Measurements from ENCODE around the gene UBL4A. TPM values are rescaled to one million over a fixed set of nuclear protein-coding genes. Genes with fewer than 3 reads are reported as not detected.

UBL4A gene
- polyA plus RNA-seq, 1 donor (not counting 4 experiments of a cell fraction or from before 2014, with no cell fraction given) = 15.2 TPM

DNA sequence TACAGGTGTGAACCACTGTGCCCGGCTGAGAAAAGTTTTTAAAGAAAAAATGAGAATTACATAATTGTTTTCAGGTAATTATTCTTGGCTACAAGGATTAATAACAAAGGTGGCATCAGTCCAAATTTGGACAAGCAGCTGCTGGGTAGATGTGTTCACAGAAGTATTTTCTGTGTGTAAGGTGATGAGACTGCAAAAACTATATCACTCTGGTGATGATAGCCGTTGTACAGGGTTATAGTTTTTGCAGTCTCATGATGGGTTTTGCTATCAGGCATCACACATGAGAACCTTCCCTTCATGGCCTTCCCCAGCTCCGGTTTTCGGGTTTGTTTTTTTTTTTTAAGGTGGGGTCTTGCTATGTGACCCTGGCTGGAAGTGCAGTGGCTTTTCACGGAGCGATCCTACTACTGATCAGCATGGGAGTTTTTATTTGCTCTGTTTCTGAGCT lies 9.1 kb upstream of the UBL4A start:
- Histone ChIP-seq H3K36me3 (ENCODE audit: control insufficient read depth in 2 of 2, extremely low read depth in 1 of 2, insufficient read depth in 2 of 2, low read length in 2 of 2) (no peaks in the 10 kb centered on the region), H3K4me1 (ENCODE audit: control insufficient read depth, extremely low read depth, insufficient read depth, low read length) (peaks cover 2% of the 10 kb centered on the region), H2AFZ (ENCODE audit: control insufficient read depth, low read length) (no peak overlapping the region), H3K79me2 (ENCODE audit: control insufficient read depth, insufficient read depth, low read length) (no peaks in the 10 kb centered on the region), H3K9me1 (ENCODE audit: control insufficient read depth, extremely low read depth, insufficient read depth, low read length) (no peaks in the 10 kb centered on the region), H3K9ac (ENCODE audit: control insufficient read depth, extremely low read depth, insufficient read depth, low read length) (no peak overlapping the region), H3K9me3 (ENCODE audit: control insufficient read depth, low read depth, low read length) (no peaks in the 10 kb centered on the region), H4K20me1 (ENCODE audit: control insufficient read depth, extremely low read depth, insufficient read depth, low read length) (no peaks in the 10 kb centered on the region), H3K27ac (ENCODE audit: control insufficient read depth, insufficient read depth, low read length) (no peak overlapping the region), H3K27me3 (ENCODE audit: control insufficient read depth, extremely low read depth, insufficient read depth, low read length) (no peaks in the 10 kb centered on the region), H3K4me2 (ENCODE audit: control insufficient read depth, extremely low read depth, insufficient read depth, low read depth, low read length) (no peak overlapping the region), H3K4me3 (ENCODE audit: control insufficient read depth in 2 of 3, extremely low read depth in 1 of 3, insufficient read depth in 2 of 3, low read depth in 1 of 3, low read length in 3 of 3) (no peak overlapping the region)
- no peak for FAIRE-seq
- dilution Hi-C loops (cut with MboI; ENCODE audit: extremely low pct_ligation_motif_present, low sequenced_read_pairs) = no loop called here
- DNase-seq (ENCODE audit: low read depth, low spot score) = no peak
- TF ChIP-seq EZH2 (IDR thresholded peaks at IDR 0.05; ENCODE audit: low read length) = no peak
- TF ChIP-seq, protein P1, sequence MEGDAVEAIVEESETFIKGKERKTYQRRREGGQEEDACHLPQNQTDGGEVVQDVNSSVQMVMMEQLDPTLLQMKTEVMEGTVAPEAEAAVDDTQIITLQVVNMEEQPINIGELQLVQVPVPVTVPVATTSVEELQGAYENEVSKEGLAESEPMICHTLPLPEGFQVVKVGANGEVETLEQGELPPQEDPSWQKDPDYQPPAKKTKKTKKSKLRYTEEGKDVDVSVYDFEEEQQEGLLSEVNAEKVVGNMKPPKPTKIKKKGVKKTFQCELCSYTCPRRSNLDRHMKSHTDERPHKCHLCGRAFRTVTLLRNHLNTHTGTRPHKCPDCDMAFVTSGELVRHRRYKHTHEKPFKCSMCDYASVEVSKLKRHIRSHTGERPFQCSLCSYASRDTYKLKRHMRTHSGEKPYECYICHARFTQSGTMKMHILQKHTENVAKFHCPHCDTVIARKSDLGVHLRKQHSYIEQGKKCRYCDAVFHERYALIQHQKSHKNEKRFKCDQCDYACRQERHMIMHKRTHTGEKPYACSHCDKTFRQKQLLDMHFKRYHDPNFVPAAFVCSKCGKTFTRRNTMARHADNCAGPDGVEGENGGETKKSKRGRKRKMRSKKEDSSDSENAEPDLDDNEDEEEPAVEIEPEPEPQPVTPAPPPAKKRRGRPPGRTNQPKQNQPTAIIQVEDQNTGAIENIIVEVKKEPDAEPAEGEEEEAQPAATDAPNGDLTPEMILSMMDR (optimal IDR thresholded peaks at IDR 0.05 in 1 of 3, IDR thresholded peaks at IDR 0.05 in 1 of 3, conservative IDR thresholded peaks at IDR 0.05 in 1 of 3; ENCODE audit: extremely low read depth in 1 of 3, insufficient read depth in 2 of 3, low read length in 3 of 3) = no peak

DNA sequence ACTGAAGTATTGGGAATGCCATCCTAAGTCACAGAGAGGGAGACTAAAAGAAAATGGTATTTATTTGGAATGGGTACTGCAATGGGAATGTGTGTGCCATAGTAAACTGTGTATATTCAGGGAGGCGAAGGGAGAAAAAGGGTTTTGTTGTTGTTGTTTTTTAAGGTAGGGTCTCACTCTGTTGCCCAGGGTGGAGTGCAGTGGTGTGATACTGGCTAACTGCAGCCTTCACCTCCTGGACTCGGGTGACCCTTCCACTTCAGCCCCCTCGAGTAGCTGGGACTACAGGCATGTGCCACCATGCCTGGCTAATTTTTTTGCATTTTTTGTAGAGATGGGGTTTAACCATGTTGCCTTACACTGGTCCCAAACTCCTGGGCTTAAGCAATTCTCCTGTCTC lies 8.3 kb upstream of the UBL4A start:
- Histone ChIP-seq H3K36me3 (ENCODE audit: control insufficient read depth in 2 of 2, extremely low read depth in 1 of 2, insufficient read depth in 2 of 2, low read length in 2 of 2) (no peaks in the 10 kb centered on the region), H3K9ac (ENCODE audit: control insufficient read depth, extremely low read depth, insufficient read depth, low read length) (no peak overlapping the region), H2AFZ (ENCODE audit: control insufficient read depth, low read length) (no peak overlapping the region), H3K9me3 (ENCODE audit: control insufficient read depth, low read depth, low read length) (no peaks in the 10 kb centered on the region), H3K27ac (ENCODE audit: control insufficient read depth, insufficient read depth, low read length) (no peak overlapping the region), H3K9me1 (ENCODE audit: control insufficient read depth, extremely low read depth, insufficient read depth, low read length) (no peaks in the 10 kb centered on the region), H3K79me2 (ENCODE audit: control insufficient read depth, insufficient read depth, low read length) (no peaks in the 10 kb centered on the region), H3K27me3 (ENCODE audit: control insufficient read depth, extremely low read depth, insufficient read depth, low read length) (no peaks in the 10 kb centered on the region), H3K4me3 (ENCODE audit: control insufficient read depth in 2 of 3, extremely low read depth in 1 of 3, insufficient read depth in 2 of 3, low read depth in 1 of 3, low read length in 3 of 3) (no peak overlapping the region), H4K20me1 (ENCODE audit: control insufficient read depth, extremely low read depth, insufficient read depth, low read length) (no peaks in the 10 kb centered on the region), H3K4me1 (ENCODE audit: control insufficient read depth, extremely low read depth, insufficient read depth, low read length) (peaks cover 2% of the 10 kb centered on the region), H3K4me2 (ENCODE audit: control insufficient read depth, extremely low read depth, insufficient read depth, low read depth, low read length) (no peak overlapping the region)
- FAIRE-seq (no peak), DNase-seq (ENCODE audit: low read depth, low spot score) (no peak)
- dilution Hi-C loops (cut with MboI; ENCODE audit: extremely low pct_ligation_motif_present, low sequenced_read_pairs) = no loop called here
- no peak for TF ChIP-seq EZH2 (IDR thresholded peaks at IDR 0.05; ENCODE audit: low read length)
- TF ChIP-seq, protein P1 (optimal IDR thresholded peaks at IDR 0.05 in 1 of 3, IDR thresholded peaks at IDR 0.05 in 1 of 3, conservative IDR thresholded peaks at IDR 0.05 in 1 of 3; ENCODE audit: extremely low read depth in 1 of 3, insufficient read depth in 2 of 3, low read length in 3 of 3) = no peak

Data from keratinocyte (primary cell).